HUES64 (cell line): ENCODE results near the gene GLCE.

ENCODE experiments used
- H3K27ac ChIP-seq: 2 replicates; pipeline ENCODE4 v1.7.0; 2013; ENCODE audit warnings: low read depth, low read length, inconsistent platforms
- H3K27me3 ChIP-seq: 2 replicates; pipeline ENCODE4 v1.6.1; 2013; ENCODE audit warnings: mild to moderate bottlenecking, low read length; ENCODE audit not compliant: insufficient read depth
- H3K36me3 ChIP-seq: 2 replicates; pipeline ENCODE4 v1.6.1; 2013; ENCODE audit warnings: mild to moderate bottlenecking, low read length; ENCODE audit not compliant: insufficient read depth
- H3K4me1 ChIP-seq: 2 replicates; pipeline ENCODE4 v1.6.1; 2013; ENCODE audit warnings: mild to moderate bottlenecking, low read length, moderate library complexity; ENCODE audit not compliant: insufficient read depth
- H3K4me3 ChIP-seq: 2 replicates; pipeline ENCODE4 v1.5.1; 2013; ENCODE audit warnings: mild to moderate bottlenecking, low read length, moderate library complexity
- H3K9ac ChIP-seq: 2 replicates; pipeline ENCODE4 v1.6.1; 2013; ENCODE audit warnings: mild to moderate bottlenecking, low read depth, low read length
- H3K9me3 ChIP-seq: 2 replicates; pipeline ENCODE4 v1.6.1; 2013; ENCODE audit warnings: low read depth, low read length; ENCODE audit not compliant: insufficient read depth
- WGBS: fragments of 150-250, 120-280 bp; methylation state at CpG from one replicate; pipeline ENCODE4 v1.1.7; 2013; ENCODE audit warnings: missing lambda C conversion rate; 5-methylcytosine and 5-hydroxymethylcytosine counted together

GLCE gene

GRCh38 chr15:69232144-69232543, 71.7 kb downstream of the GLCE start:
- peaks cover 10% of the 10 kb centered on the region; the same call in 1 of the 2 replicates for H3K36me3 ChIP-seq
- WGBS, result 87% methylated on average over 4 of the region's 4 CpGs
- H3K27me3 ChIP-seq, result no peaks in the 10 kb centered on the region
- no peaks in the 10 kb centered on the region for H3K9me3 ChIP-seq
- H3K27ac ChIP-seq, result no peak overlapping the region
- no peak overlapping the region for H3K9ac ChIP-seq
- no peak overlapping the region for H3K4me3 ChIP-seq
- H3K4me1 ChIP-seq, result no peaks in the 10 kb centered on the region

- no peaks in the 10 kb centered on the region for H3K9me3 ChIP-seq
- peaks cover 10% of the 10 kb centered on the region; the same call in 1 of the 2 replicates for H3K36me3 ChIP-seq
- no peaks in the 10 kb centered on the region for H3K4me1 ChIP-seq
- no peak overlapping the region for H3K4me3 ChIP-seq
- 100% methylated on average over 1 of the region's 1 CpG for WGBS
- no peaks in the 10 kb centered on the region for H3K27me3 ChIP-seq
- H3K9ac ChIP-seq, result no peak overlapping the region
- no peak overlapping the region for H3K27ac ChIP-seq
These were observed 72.3 kb downstream of the GLCE start for GRCh38 chr15:69232765-69233164.

DNA sequence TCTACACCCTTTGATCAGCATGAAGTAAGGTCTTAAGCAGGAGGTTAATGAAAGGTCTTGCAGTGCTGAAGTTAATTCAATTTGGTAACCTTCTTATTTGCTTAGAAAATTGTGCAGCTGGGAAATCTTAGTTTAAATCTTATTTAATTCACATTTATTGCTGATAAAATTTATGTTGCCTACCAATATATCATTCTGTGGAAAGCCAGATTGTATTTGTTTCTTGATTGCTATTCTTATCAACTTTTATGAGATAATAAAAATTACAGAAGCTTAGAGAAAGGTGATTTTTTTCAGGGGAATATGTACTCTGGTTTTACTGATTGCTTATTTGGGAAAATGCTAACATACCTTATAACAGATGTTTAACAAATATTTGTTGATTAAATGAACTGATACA, 74.2 kb downstream of the GLCE start:
- H3K4me3 ChIP-seq, result no peak overlapping the region
- H3K27ac ChIP-seq, result no peak overlapping the region
- no peaks in the 10 kb centered on the region for H3K27me3 ChIP-seq
- H3K9me3 ChIP-seq, result no peaks in the 10 kb centered on the region
- no peak overlapping the region for H3K9ac ChIP-seq
- no peaks in the 10 kb centered on the region for H3K4me1 ChIP-seq
- H3K36me3 ChIP-seq, result peaks cover 4% of the 10 kb centered on the region; the same call in 1 of the 2 replicates

DNA sequence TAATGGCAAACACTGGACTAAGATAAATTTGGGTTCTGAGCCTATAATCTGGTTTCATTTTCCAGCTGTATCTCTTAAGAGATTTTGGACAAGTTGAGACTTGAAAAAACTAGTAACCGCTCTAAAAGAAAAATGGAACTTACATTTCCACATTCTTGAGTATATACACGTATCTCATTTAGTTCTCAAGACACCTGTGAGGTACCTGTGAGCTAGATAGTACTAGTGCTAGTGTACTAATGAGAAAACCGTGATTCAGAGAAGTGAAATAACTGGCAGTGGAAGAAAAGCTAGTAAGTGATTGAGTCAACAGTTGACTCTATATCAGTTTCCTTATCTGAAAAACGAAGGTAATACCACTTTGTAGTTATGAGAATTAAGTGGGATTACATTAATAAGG, 76.1 kb downstream of the GLCE start:
- Histone ChIP-seq H3K36me3 (peaks cover 2% of the 10 kb centered on the region; the same call in 1 of the 2 replicates), H3K4me1 (no peaks in the 10 kb centered on the region), H3K9ac (no peak overlapping the region), H3K27me3 (no peaks in the 10 kb centered on the region), H3K27ac (no peak overlapping the region), H3K4me3 (no peak overlapping the region), H3K9me3 (no peaks in the 10 kb centered on the region)
- 98% methylated on average over 4 of the region's 4 CpGs for WGBS

DNA sequence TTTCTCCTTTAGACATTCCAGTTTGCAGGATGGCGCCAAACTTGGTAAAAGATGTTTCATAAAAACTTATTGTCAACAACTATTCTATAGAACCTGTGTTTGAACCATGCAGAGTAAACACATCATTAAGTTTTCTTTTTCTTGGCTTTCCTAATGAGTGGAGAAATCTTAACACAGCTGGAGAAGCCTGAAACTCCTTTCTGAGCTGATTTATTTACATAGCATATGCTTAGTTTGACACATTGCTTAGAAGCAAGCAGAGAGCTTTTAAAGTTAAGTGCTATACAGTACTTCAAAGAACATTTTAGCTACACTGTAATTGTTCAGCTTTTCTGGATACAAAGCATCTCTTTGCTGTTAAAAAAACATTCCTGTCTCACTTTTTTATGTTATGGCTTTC, 77.3 kb downstream of the GLCE start:
- Histone ChIP-seq H3K9ac (no peak overlapping the region), H3K27me3 (no peaks in the 10 kb centered on the region), H3K4me1 (no peaks in the 10 kb centered on the region), H3K36me3 (peaks cover 2% of the 10 kb centered on the region; the same call in 1 of the 2 replicates), H3K27ac (no peak overlapping the region), H3K9me3 (no peaks in the 10 kb centered on the region), H3K4me3 (no peak overlapping the region)
- 100% methylated on average over 1 of the region's 1 CpG for WGBS

- 65% methylated on average over 2 of the region's 2 CpGs for WGBS
- Histone ChIP-seq H3K9me3 (no peaks in the 10 kb centered on the region), H3K4me1 (no peaks in the 10 kb centered on the region), H3K27me3 (no peaks in the 10 kb centered on the region), H3K9ac (no peak overlapping the region), H3K27ac (no peak overlapping the region), H3K4me3 (no peak overlapping the region), H3K36me3 (no peaks in the 10 kb centered on the region)
These were observed 84.4 kb downstream of the GLCE start for GRCh38 chr15:69244798-69245197.

GRCh38 chr15:69253156-69253555, 92.7 kb downstream of the GLCE start:
- Histone ChIP-seq H3K4me3 (no peak overlapping the region), H3K36me3 (0 out of 2 replicates have a peak, but pooled peaks cover 3% of the 10 kb centered on the region), H3K27me3 (no peaks in the 10 kb centered on the region), H3K27ac (no peak overlapping the region), H3K9me3 (no peaks in the 10 kb centered on the region), H3K9ac (no peak overlapping the region), H3K4me1 (peaks cover 4% of the 10 kb centered on the region; the same call in 1 of the 2 replicates)
- 65% methylated on average over 3 of the region's 3 CpGs for WGBS

DNA sequence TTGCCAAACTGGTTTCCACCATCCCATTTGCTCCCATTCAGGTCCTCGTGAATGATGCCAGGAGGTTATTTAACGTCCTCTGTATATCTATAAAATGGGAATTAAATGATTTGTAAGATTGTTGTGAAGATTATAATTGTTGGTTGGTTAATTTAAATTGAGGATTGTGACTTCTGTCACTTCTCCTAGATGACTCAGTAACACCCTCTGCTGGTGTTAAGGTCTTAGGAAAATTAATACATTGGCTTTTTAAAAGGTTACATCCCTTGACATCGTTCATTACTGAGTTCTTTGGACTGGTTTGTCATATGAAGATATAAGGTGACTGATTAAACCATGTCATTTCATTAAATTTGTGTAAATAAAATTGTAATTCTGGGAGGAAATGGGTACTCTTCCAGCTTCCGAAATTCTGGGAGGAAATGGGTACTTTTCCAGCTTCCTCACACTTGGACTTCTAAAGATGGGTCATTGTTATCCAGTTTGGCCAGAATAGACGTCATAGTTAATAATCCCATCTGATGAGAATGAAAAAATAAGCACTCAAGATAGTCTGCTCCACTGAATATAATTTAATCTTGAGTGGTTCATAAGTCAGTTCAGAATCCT, 105.0 kb downstream of the GLCE start:
- no peak overlapping the region for H3K9ac ChIP-seq
- H3K9me3 ChIP-seq, result no peaks in the 10 kb centered on the region
- WGBS, result 80% methylated on average over 5 of the region's 5 CpGs
- H3K27me3 ChIP-seq, result no peaks in the 10 kb centered on the region
- no peak overlapping the region for H3K4me3 ChIP-seq
- no peaks in the 10 kb centered on the region for H3K4me1 ChIP-seq
- no peak overlapping the region for H3K27ac ChIP-seq
- peaks cover 18% of the 10 kb centered on the region for H3K36me3 ChIP-seq

DNA sequence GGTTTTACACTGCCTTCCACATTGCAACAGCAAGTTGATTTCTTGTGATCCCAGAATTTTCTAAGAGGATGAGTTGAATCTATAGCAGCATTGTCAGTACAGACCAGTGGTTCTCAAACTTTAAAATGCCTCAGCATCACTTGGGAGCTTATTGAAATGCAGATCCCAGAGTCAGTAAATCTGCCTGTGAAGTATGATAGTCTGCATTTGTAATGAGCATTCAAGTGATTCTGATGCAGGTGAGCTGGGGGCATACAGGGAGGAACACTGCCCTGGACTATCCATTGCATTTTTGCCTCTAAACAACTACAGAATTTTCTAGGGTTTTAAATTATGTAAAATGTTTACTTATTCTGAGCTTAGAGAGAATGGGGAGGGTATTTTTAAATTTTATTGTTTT, 110.8 kb downstream of the GLCE start:
- Histone ChIP-seq H3K27ac (no peak overlapping the region), H3K4me3 (no peak overlapping the region), H3K9ac (no peak overlapping the region), H3K4me1 (peaks cover 26% of the 10 kb centered on the region), H3K9me3 (no peaks in the 10 kb centered on the region), H3K27me3 (no peaks in the 10 kb centered on the region), H3K36me3 (no peaks in the 10 kb centered on the region)

- 42% methylated on average over 2 of the region's 3 CpGs for WGBS
- no peaks in the 10 kb centered on the region for H3K27me3 ChIP-seq
- H3K36me3 ChIP-seq, result no peaks in the 10 kb centered on the region
- H3K4me1 ChIP-seq, result peaks cover 26% of the 10 kb centered on the region
- H3K27ac ChIP-seq, result no peak overlapping the region
- H3K9ac ChIP-seq, result no peak overlapping the region
- H3K4me3 ChIP-seq, result no peak overlapping the region
- no peaks in the 10 kb centered on the region for H3K9me3 ChIP-seq
These were observed 111.7 kb downstream of the GLCE start for GRCh38 chr15:69272139-69272538.

- Histone ChIP-seq H3K4me1 (peaks cover 26% of the 10 kb centered on the region), H3K27me3 (no peaks in the 10 kb centered on the region), H3K9me3 (no peaks in the 10 kb centered on the region), H3K36me3 (no peaks in the 10 kb centered on the region), H3K4me3 (no peak overlapping the region), H3K27ac (no peak overlapping the region), H3K9ac (no peak overlapping the region)
- WGBS, result 90% methylated on average over 6 of the region's 6 CpGs
These were observed 112.5 kb downstream of the GLCE start for GRCh38 chr15:69272891-69273290.

- WGBS, result 83% methylated on average over 4 of the region's 4 CpGs
- Histone ChIP-seq H3K9ac (no peak overlapping the region), H3K9me3 (no peaks in the 10 kb centered on the region), H3K4me3 (no peak overlapping the region), H3K27me3 (no peaks in the 10 kb centered on the region), H3K36me3 (no peaks in the 10 kb centered on the region), H3K27ac (no peak overlapping the region), H3K4me1 (peaks cover 26% of the 10 kb centered on the region)
These were observed 114.7 kb downstream of the GLCE start for GRCh38 chr15:69275074-69275670.
